Measurements from ENCODE around the gene DNTT. TPM values are rescaled to one million over a fixed set of nuclear protein-coding genes. Genes with fewer than 3 reads are reported as not detected.

DNTT gene
- total and polyA plus RNA-seq, 2 experiments from 2014 or later: not detected

- TF ChIP-seq JUNB (IDR thresholded peaks at IDR 0.05; ENCODE audit: unreplicated experiment) (no peak), STAT1 (IDR thresholded peaks at IDR 0.05; ENCODE audit: unreplicated experiment) (no peak), POLR2AphosphoS5 (IDR thresholded peaks at IDR 0.05; ENCODE audit: low read depth) (no peak), NANOG (IDR thresholded peaks at IDR 0.05; ENCODE audit: borderline replicate concordance) (no peak)
These were observed 34.2 kb downstream of the DNTT start (continued) for GRCh38 chr10:96338279-96338925.

DNA sequence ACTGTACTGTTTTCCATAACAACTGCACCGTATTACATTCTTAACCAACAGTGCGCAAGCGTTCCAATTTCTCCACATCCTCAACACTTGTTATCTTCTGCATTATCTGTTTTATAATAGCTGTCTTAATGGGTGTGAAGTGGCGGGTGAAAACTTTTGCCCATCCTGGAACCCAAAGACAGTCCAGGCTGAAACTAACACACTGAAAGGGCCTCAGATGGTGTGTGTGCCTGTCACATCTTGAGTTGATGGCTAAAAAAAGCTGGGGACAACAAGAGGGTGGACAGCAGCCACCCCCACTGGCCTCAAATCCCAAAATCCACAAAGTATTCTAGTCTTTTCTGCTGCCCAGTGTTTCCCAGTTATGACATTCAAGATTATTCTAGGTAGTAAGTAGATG is 35.1 kb downstream of the DNTT start:
- peaks cover 9% of the 10 kb centered on the region; the same call in 1 of the 3 replicates for H3K36me3 Mint-ChIP-seq (ENCODE audit: low read depth)
- TF ChIP-seq EZH2phosphoT487 (IDR thresholded peaks at IDR 0.05; ENCODE audit: unreplicated experiment): no peak
- no peak for TF ChIP-seq ZNF114 (CRISPR knock-in tag; IDR thresholded peaks at IDR 0.05)
- no peak for TF ChIP-seq NANOG (IDR thresholded peaks at IDR 0.05; ENCODE audit: borderline replicate concordance)
- no peak for TF ChIP-seq STAT1 (IDR thresholded peaks at IDR 0.05; ENCODE audit: unreplicated experiment)
- no peak for TF ChIP-seq CTCF (conservative IDR thresholded peaks at IDR 0.05; ENCODE audit: low read depth in 2 of 2)
- TF ChIP-seq ZNF462 (CRISPR knock-in tag; IDR thresholded peaks at IDR 0.05): no peak
- no peak for TF ChIP-seq ZNF331 (CRISPR knock-in tag; IDR thresholded peaks at IDR 0.05; ENCODE audit: low read depth)
- no peak for TF ChIP-seq CREB1 (CRISPR knock-in tag; IDR thresholded peaks at IDR 0.05; ENCODE audit: low read depth)
- no peak for TF ChIP-seq ETS1 (IDR thresholded peaks at IDR 0.05)
- no peak for TF ChIP-seq EZH2 (IDR thresholded peaks at IDR 0.05; ENCODE audit: low read depth, unreplicated experiment)
- TF ChIP-seq REST (IDR thresholded peaks at IDR 0.05; ENCODE audit: unreplicated experiment): no peak

More for the DNA sequence above, 35.1 kb downstream of the DNTT start:
- Histone ChIP-seq H3K4me1 (ENCODE audit: insufficient read depth) (peaks cover 10% of the 10 kb centered on the region), H2AFZ (no peak overlapping the region; the same call in 1 of the 2 replicates), H4K20me1 (replicated peaks; ENCODE audit: insufficient read depth) (no peaks in the 10 kb centered on the region), H3K27ac (ENCODE audit: low read depth) (no peak overlapping the region), H3K79me2 (replicated peaks; ENCODE audit: insufficient read depth) (no peaks in the 10 kb centered on the region), H3K27me3 (ENCODE audit: insufficient read depth) (no peaks in the 10 kb centered on the region), H3K36me3 (ENCODE audit: insufficient read depth) (no peaks in the 10 kb centered on the region), H3K4me2 (no peak overlapping the region), H3K4me3 (no peak overlapping the region), H3F3A (replicated peaks; ENCODE audit: low read depth) (no peaks in the 10 kb centered on the region), H3K9me2 (ENCODE audit: insufficient read depth) (peaks cover 3% of the 10 kb centered on the region; the same call in 1 of the 2 replicates)
- H3K27ac Mint-ChIP-seq: no peak overlapping the region
- DNase-seq (ENCODE audit: low spot score): no peak
- peaks cover 33% of the 10 kb centered on the region for H3K4me1 Mint-ChIP-seq
- H3K9me3 Mint-ChIP-seq: no peaks in the 10 kb centered on the region
- no peak overlapping the region for H3K4me3 Mint-ChIP-seq
- ATAC-seq: no peak
- H3K27me3 Mint-ChIP-seq (ENCODE audit: insufficient read depth, low read depth, poor library complexity): peaks cover 12% of the 10 kb centered on the region

Measured in GM23338 (cell line).